Sigmoid colon (tissue), 4 donors: ENCODE data around the gene SYNPO.

Experiments
- EP300 ChIP-seq, 4 donors: sonication (generic); formaldehyde crosslinking; IDR thresholded peaks; one replicate each; pipeline ENCODE4 v1.6.1; 2017; ENCODE audit warnings: antibody characterized with exemption in 4 of 4
- POLR2A ChIP-seq, 2 donors: fragments of 450-650 bp; IDR thresholded peaks; one replicate each; pipeline ENCODE4 v1.6.1; 2016; ENCODE audit warnings: antibody characterized with exemption in 2 of 2, mild to moderate bottlenecking in 2 of 2, moderate library complexity in 2 of 2
- POLR2AphosphoS5 ChIP-seq, 4 donors: sonication (generic); formaldehyde crosslinking; IDR thresholded peaks; one replicate each; pipeline ENCODE4 v1.6.1; 2017; ENCODE audit warnings: antibody characterized with exemption in 4 of 4
- TF ChIP-seq, protein P1 (sequence below), 4 experiments: fragments of 450-650 bp in 3 of 4; fragments of 200-600 bp in 1 of 4; IDR thresholded peaks; one replicate each; pipeline ENCODE4 v1.5.1; 2016 to 2019; ENCODE audit warnings: antibody characterized with exemption in 4 of 4, mild to moderate bottlenecking in 3 of 4, moderate library complexity in 2 of 4

- no peak for TF ChIP-seq POLR2A (IDR thresholded peaks at IDR 0.05)
- TF ChIP-seq, protein P1, sequence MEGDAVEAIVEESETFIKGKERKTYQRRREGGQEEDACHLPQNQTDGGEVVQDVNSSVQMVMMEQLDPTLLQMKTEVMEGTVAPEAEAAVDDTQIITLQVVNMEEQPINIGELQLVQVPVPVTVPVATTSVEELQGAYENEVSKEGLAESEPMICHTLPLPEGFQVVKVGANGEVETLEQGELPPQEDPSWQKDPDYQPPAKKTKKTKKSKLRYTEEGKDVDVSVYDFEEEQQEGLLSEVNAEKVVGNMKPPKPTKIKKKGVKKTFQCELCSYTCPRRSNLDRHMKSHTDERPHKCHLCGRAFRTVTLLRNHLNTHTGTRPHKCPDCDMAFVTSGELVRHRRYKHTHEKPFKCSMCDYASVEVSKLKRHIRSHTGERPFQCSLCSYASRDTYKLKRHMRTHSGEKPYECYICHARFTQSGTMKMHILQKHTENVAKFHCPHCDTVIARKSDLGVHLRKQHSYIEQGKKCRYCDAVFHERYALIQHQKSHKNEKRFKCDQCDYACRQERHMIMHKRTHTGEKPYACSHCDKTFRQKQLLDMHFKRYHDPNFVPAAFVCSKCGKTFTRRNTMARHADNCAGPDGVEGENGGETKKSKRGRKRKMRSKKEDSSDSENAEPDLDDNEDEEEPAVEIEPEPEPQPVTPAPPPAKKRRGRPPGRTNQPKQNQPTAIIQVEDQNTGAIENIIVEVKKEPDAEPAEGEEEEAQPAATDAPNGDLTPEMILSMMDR (IDR thresholded peaks at IDR 0.05) = no peak
- no peak for TF ChIP-seq EP300 (IDR thresholded peaks at IDR 0.05)
- TF ChIP-seq POLR2AphosphoS5 (IDR thresholded peaks at IDR 0.05) = no peak
These were observed 709 bp upstream of the SYNPO start for GRCh38 chr5:150639751-150640150.
